Measurements from ENCODE around the gene BLOC1S2.
A peak's percentile ranks its signal among the peaks of the same experiment; 100 is the strongest.

Gene BLOC1S2

GRCh38 chr10:100327718-100328009 is 41.2 kb upstream of the BLOC1S2 start:
- in situ Hi-C loops (cut with MboI; ENCODE audit: low pct_unique_long_range_greater_than_20kb, low sequenced_read_pairs, unreplicated experiment) = no loop called here
- TF ChIP-seq CTCF (IDR thresholded peaks at IDR 0.05; ENCODE audit: extremely low read depth, insufficient read depth, missing control alignments) = no peak
- DNase-seq (ENCODE audit: low spot score) = no peak

- TF ChIP-seq CTCF (IDR thresholded peaks at IDR 0.05; ENCODE audit: extremely low read depth, insufficient read depth, missing control alignments) = no peak
- in situ Hi-C loops (cut with MboI; ENCODE audit: low pct_unique_long_range_greater_than_20kb, low sequenced_read_pairs, unreplicated experiment) = no loop called here
- peak; percentile 83 for DNase-seq (ENCODE audit: low spot score)
Observed at GRCh38 chr10:100327007-100327717, 40.7 kb upstream of the BLOC1S2 start.

- in situ Hi-C loops (cut with MboI; ENCODE audit: low pct_unique_long_range_greater_than_20kb, low sequenced_read_pairs, unreplicated experiment) = no loop called here
- DNase-seq (ENCODE audit: low spot score) = no peak
- no peak for TF ChIP-seq CTCF (IDR thresholded peaks at IDR 0.05; ENCODE audit: extremely low read depth, insufficient read depth, missing control alignments)
Observed at GRCh38 chr10:100325158-100325557, 38.7 kb upstream of the BLOC1S2 start.

GRCh38 chr10:100319707-100320402 is 33.4 kb upstream of the BLOC1S2 start:
- no peak for DNase-seq (ENCODE audit: low spot score)
- no peak for TF ChIP-seq CTCF (IDR thresholded peaks at IDR 0.05; ENCODE audit: extremely low read depth, insufficient read depth, missing control alignments)
- in situ Hi-C loops (cut with MboI; ENCODE audit: low pct_unique_long_range_greater_than_20kb, low sequenced_read_pairs, unreplicated experiment) = no loop called here

- in situ Hi-C loops (cut with MboI; ENCODE audit: low pct_unique_long_range_greater_than_20kb, low sequenced_read_pairs, unreplicated experiment) = no loop called here
- no peak for TF ChIP-seq CTCF (IDR thresholded peaks at IDR 0.05; ENCODE audit: extremely low read depth, insufficient read depth, missing control alignments)
- no peak for DNase-seq (ENCODE audit: low spot score)
Observed at GRCh38 chr10:100318207-100318606, 31.7 kb upstream of the BLOC1S2 start.

- DNase-seq (ENCODE audit: low spot score) = no peak
- in situ Hi-C loops (cut with MboI; ENCODE audit: low pct_unique_long_range_greater_than_20kb, low sequenced_read_pairs, unreplicated experiment) = no loop called here
- no peak for TF ChIP-seq CTCF (IDR thresholded peaks at IDR 0.05; ENCODE audit: extremely low read depth, insufficient read depth, missing control alignments)
Observed at GRCh38 chr10:100315615-100316014, 29.1 kb upstream of the BLOC1S2 start.
